Type B pancreatic cell (in vitro differentiated cells): ENCODE data around the gene RASGRF2. TPM values are rescaled to one million over a fixed set of nuclear protein-coding genes. Genes with fewer than 3 reads are reported as not detected.

ENCODE experiments used
- DNase-seq: peaks from one replicate; pipeline ENCODE4 v3.0.0; 2021; ENCODE audit warnings: mixed read lengths; ENCODE audit not compliant: unreplicated experiment; ENCODE audit errors: extremely low spot score
- H3K27ac Mint-ChIP-seq: 2 replicates; pipeline ENCODE4 v1.8.0; 2021; ENCODE audit warnings: mild to moderate bottlenecking, mixed read lengths
- H3K27me3 Mint-ChIP-seq: 2 replicates; pipeline ENCODE4 v1.8.0; 2021; ENCODE audit warnings: mixed read lengths
- H3K36me3 Mint-ChIP-seq: 2 replicates; pipeline ENCODE4 v1.8.0; 2021; ENCODE audit warnings: mixed read lengths
- H3K4me1 Mint-ChIP-seq: one replicate; pipeline ENCODE4 v1.8.0; 2021; ENCODE audit warnings: mixed read lengths; ENCODE audit not compliant: unreplicated experiment
- H3K4me3 Mint-ChIP-seq: 2 replicates; pipeline ENCODE4 v1.8.0; 2021; ENCODE audit warnings: mild to moderate bottlenecking, mixed read lengths
- H3K9me3 Mint-ChIP-seq: 2 replicates; pipeline ENCODE4 v1.8.0; 2021; ENCODE audit warnings: mixed read lengths
- CTCF ChIP-seq: fragments of 200-600 bp; sonication (generic); conservative IDR thresholded peaks from 2 replicates; pipeline ENCODE4 v1.5.0; 2021; ENCODE audit warnings: antibody characterized with exemption, mild to moderate bottlenecking
- total RNA-seq: library from RNA; stranded (reverse); gene quantifications from 2 replicates; pipeline ENCODE4 v1.2.1, GENCODE V29; 2021; ENCODE audit warnings: low replicate concordance

Gene RASGRF2
- total RNA-seq, 1 donor from 2014 or later = 2.1 TPM

DNA sequence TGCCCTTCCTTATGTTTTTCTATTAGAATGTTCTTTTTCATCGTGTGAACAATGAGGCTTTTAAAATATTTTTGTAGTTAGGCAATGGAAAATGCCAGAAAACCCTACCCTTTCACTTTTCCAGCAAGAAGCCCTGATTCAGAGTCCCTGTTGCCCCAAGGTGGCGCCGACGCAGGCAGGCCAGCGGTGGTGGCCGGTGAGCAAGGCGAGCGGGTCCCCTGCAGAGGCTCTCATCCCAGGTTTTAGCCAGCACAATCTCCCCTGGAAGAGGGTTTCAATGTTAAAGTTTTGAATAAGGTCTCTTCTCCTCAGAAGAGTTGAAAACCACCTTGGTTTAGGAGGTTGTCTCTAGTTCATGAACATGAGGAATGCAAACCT lies 232.2 kb downstream of the RASGRF2 start:
- Mint-ChIP-seq H3K4me3 (no peak overlapping the region), H3K36me3 (no peaks in the 10 kb centered on the region), H3K27ac (no peak overlapping the region), H3K4me1 (peaks cover 46% of the 10 kb centered on the region), H3K27me3 (peaks cover 42% of the 10 kb centered on the region), H3K9me3 (no peaks in the 10 kb centered on the region)
- TF ChIP-seq CTCF = no peak
- no peak for DNase-seq

DNA sequence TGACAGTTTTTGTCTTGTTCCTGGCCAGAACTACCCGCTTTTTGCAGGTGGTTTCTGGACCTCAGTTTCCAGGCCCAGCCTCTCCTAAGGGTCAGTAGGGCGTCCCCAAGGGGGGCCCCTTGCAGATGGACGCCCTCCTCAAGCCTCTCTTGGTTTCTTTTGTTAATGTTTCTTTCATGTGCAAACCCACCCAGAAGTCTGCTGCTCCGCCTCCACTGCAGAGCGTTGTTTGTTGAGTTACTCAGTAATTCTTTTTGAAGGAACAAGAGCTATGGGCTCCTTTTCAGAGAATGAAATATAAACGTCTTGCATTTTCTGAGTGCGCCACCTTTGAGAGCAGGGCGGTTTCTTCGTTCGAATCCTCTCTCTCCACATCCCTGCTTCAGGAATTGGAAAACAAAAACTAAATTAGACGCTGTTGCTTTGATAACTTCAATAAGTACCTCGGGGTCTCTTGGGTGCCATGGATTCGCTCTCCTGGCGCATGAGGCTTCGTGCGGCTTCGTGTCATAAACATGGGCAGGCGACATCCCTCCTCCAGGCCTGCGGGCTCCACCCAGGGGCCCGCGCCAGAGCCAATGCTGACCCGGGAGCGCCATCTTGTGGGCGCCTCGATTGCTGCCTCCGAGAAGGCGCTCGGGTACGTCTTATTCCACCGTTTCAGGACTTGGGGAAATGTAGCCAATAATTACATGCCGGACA lies 234.6 kb downstream of the RASGRF2 start:
- no peaks in the 10 kb centered on the region for H3K36me3 Mint-ChIP-seq
- peak overlapping the region; percentile 51 for H3K4me3 Mint-ChIP-seq
- H3K27me3 Mint-ChIP-seq = peaks cover 35% of the 10 kb centered on the region
- peaks cover 33% of the 10 kb centered on the region for H3K4me1 Mint-ChIP-seq
- no peaks in the 10 kb centered on the region for H3K9me3 Mint-ChIP-seq
- DNase-seq = peak; percentile 87
- peak; percentile 99 for TF ChIP-seq CTCF
- H3K27ac Mint-ChIP-seq = no peak overlapping the region

DNA sequence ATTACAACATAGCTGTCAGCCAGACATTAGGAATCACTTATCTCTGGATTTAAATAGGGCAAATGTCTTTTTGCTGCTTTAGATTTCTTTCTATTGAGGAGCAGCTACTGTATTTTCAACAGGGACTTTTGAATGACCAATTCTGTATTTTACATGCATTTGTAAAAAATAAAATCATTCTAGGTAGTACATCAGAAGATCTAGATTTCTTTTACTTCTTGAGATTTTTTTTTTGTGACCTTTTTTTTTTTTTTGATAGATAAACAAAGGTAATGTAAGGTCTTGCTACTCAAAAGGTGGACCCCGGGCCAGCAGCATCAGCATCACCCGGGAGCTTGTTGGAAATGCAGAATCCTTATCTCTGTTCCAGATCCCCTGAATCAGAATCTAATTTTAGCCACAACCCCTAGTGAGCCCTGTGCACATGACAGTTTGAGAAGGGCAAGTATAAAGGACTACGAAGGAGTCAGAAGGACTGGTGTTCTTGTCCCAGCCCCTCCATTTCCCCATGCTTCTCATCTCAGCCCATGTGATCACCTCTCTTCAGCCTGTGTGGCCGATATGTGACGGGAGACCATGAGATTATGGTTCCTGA lies 235.3 kb downstream of the RASGRF2 start:
- Mint-ChIP-seq H3K9me3 (no peaks in the 10 kb centered on the region), H3K27me3 (peaks cover 31% of the 10 kb centered on the region), H3K27ac (no peak overlapping the region), H3K4me1 (peaks cover 27% of the 10 kb centered on the region), H3K36me3 (no peaks in the 10 kb centered on the region), H3K4me3 (peak overlapping the region; percentile 51)
- TF ChIP-seq CTCF = no peak
- DNase-seq = no peak

DNA sequence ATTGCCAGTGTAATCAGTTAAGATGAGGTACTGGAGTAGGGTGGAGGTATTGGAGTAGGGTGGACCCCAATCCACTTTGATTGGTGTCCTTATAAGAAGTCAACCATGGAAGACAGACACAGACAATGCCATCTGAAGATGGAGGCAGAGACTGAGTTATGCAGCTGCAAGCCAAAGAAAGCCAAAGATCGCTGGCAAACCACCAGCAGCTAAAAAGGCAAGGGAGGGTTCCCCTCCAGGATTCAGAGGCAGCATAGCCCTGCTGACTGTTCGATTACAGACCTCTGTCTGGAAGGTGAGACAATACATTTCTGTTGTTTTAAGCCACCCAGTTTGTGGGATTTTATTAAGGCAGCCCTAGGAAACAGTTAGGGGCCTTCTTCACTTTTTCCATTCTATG lies 242.5 kb downstream of the RASGRF2 start:
- no peak overlapping the region for H3K4me3 Mint-ChIP-seq
- H3K27ac Mint-ChIP-seq = no peak overlapping the region
- H3K36me3 Mint-ChIP-seq = no peaks in the 10 kb centered on the region
- TF ChIP-seq CTCF = no peak
- H3K9me3 Mint-ChIP-seq = no peaks in the 10 kb centered on the region
- H3K4me1 Mint-ChIP-seq = no peaks in the 10 kb centered on the region
- no peak for DNase-seq
- no peaks in the 10 kb centered on the region for H3K27me3 Mint-ChIP-seq

DNA sequence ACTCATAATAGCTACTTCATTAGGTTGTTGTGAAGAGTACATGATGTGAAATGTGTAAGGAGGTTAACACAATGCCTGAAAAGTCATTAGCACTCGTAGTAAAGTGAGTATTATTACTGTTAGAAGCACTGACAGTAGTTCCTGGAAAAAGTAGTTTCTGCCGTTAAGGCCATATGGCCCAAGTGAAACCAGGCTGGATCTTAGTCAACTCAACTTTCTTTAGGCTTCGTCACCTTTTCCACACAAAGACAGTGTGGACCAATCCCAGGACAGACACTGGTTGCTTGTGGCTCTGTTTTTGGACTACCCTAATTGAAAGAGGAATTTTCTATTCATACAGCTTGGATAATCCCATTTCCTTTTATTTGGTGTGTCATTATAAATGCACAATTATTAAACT lies 243.6 kb downstream of the RASGRF2 start:
- DNase-seq = no peak
- Mint-ChIP-seq H3K27me3 (no peaks in the 10 kb centered on the region), H3K27ac (no peak overlapping the region), H3K4me3 (no peak overlapping the region), H3K36me3 (no peaks in the 10 kb centered on the region), H3K9me3 (no peaks in the 10 kb centered on the region), H3K4me1 (no peaks in the 10 kb centered on the region)
- no peak for TF ChIP-seq CTCF
